ENCODE data around the gene PTGDS. TPM values are rescaled to one million over a fixed set of nuclear protein-coding genes. Genes with fewer than 3 reads are reported as not detected.
A peak's percentile ranks its signal among the peaks of the same experiment; 100 is the strongest.

The PTGDS gene
- total RNA-seq, 2 experiments from 2014 or later, result 22.1 to 24.0 TPM

GRCh38 chr9:136973618-136974617, 3.4 kb upstream of the PTGDS start:
- Mint-ChIP-seq H3K27me3 (peaks cover 1% of the 10 kb centered on the region), H3K4me3 (no peak overlapping the region), H3K27ac (peak overlapping the region; percentile 57), H3K36me3 (ENCODE audit: low read depth) (no peaks in the 10 kb centered on the region), H3K4me1 (peaks cover 13% of the 10 kb centered on the region), H3K9me3 (no peaks in the 10 kb centered on the region)
- CTCF ChIA-PET, result interaction anchor here (0.6 to 3.4 kb wide), 6 partner anchors 21 to 61 kb away, joined by 3 to 15 read pairs (median 5); partner anchors contain the start of genes C8G and FBXW5
- no peak for DNase-seq
- POLR2A ChIA-PET, result no interaction called here

- H3K27ac Mint-ChIP-seq, result peak overlapping the region; percentile 72
- H3K27me3 Mint-ChIP-seq, result peaks cover 1% of the 10 kb centered on the region
- H3K36me3 Mint-ChIP-seq (ENCODE audit: low read depth), result no peaks in the 10 kb centered on the region
- ChIA-PET CTCF (interaction anchor here (0.6 to 3.4 kb wide), 8 partner anchors 9 to 135 kb away, joined by 3 to 15 read pairs (median 6); partner anchors contain the start of genes C8G and FBXW5), POLR2A (no interaction called here)
- peak overlapping the region; percentile 55 for H3K4me3 Mint-ChIP-seq
- H3K9me3 Mint-ChIP-seq, result no peaks in the 10 kb centered on the region
- H3K4me1 Mint-ChIP-seq, result peaks cover 13% of the 10 kb centered on the region
- no peak for DNase-seq
These were observed 2.3 kb upstream of the PTGDS start for GRCh38 chr9:136974817-136975535.

DNA sequence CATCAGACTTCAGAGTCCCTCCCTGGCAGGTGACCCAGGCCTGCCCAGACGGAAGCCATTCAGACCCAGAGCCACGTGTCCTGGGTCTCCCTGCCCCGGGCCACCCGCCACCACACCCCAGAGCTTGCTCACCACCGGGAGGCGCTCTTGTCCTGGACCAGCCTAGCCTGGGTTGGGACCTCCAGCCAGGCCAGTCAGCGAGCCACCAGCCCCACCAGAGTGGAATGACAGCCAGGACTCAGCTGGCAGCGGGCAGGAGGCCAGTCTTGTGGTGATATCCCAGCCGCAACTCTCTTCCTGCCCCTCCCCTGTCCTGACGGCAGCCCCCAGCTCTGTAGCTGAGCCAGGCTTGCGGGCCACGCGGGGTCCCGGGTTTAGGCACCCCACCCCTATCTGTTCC, 1.7 kb upstream of the PTGDS start:
- DNase-seq, result peak; percentile 33
- Mint-ChIP-seq H3K4me3 (peak overlapping the region; percentile 55), H3K27me3 (peaks cover 1% of the 10 kb centered on the region), H3K9me3 (no peaks in the 10 kb centered on the region), H3K4me1 (peaks cover 13% of the 10 kb centered on the region), H3K27ac (peak overlapping the region; percentile 66), H3K36me3 (ENCODE audit: low read depth) (no peaks in the 10 kb centered on the region)
- POLR2A ChIA-PET, result no interaction called here
- CTCF ChIA-PET, result interaction anchor here (0.6 to 3.4 kb wide), 12 partner anchors 8 to 136 kb away, joined by 3 to 15 read pairs (median 4); partner anchors contain the start of genes AJM1, C8G and FBXW5

GRCh38 chr9:136977649-136978072, 357 bp downstream of the PTGDS start:
- CTCF ChIA-PET, result interaction anchor here (0.7 to 1.2 kb wide), 3 partner anchors 9 to 32 kb away, joined by 3 to 5 read pairs (median 3); partner anchors contain the start of genes C8G, CLIC3 and FBXW5
- no peak overlapping the region for H3K4me3 Mint-ChIP-seq
- no peaks in the 10 kb centered on the region for H3K36me3 Mint-ChIP-seq (ENCODE audit: low read depth)

DNA sequence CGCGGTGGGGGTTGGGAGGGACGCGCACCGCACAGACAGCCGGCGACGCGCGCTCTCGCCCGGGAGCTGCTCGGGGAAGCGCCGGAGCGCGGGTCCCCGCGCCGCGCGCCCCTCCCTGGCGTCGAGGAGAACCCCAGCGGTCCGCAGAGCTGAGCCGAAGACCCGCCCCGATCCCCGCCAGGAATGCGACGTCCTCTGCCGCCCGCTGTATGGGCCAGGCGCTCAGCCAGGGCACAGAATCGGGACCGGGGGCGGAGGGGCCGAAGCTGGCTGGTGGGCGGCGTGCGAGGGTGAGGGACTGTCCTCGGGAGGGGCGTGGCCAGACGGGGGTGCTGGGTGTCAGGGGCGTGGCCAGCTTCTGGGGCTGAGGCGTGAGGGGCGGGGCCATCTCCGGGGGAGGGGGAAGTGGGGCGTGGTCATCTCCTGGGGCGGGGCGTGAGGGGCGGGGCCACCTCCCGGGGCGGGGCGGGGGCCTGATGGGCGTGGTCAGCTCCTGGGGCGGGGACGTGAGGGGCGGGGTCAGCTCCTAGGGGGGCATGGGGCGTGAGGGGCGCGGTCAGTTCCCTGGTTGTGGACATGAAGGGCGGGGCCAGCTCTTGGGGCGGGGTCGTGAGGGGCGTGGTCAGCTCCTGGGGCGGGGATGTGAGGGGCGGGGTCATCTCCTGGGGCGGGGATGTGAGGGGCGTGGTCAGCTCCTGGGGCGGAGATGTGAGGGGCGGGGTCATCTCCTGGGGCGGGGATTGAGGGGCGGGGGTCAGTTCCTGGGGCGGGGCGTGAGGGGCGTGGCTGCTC, 965 bp downstream of the PTGDS start:
- H3K27me3 Mint-ChIP-seq, result peaks cover 1% of the 10 kb centered on the region
- H3K4me1 Mint-ChIP-seq, result peaks cover 13% of the 10 kb centered on the region
- no peaks in the 10 kb centered on the region for H3K9me3 Mint-ChIP-seq
- ChIA-PET CTCF (interaction anchor here (0.7 to 1.5 kb wide), 4 partner anchors 10 to 136 kb away, joined by 3 to 5 read pairs (median 4); partner anchors contain the start of genes AJM1, C8G, CLIC3 and FBXW5), POLR2A (interaction anchor here (0.8 kb wide), 1 partner anchor 14 kb away, joined by 3 read pairs; the partner anchor contains the start of gene PAXX)
- peak; percentile 75 for DNase-seq
- H3K27ac Mint-ChIP-seq, result no peak overlapping the region
- no peak overlapping the region for H3K4me3 Mint-ChIP-seq
- H3K36me3 Mint-ChIP-seq (ENCODE audit: low read depth), result no peaks in the 10 kb centered on the region

More at GRCh38 chr9:136977649-136978072, 357 bp downstream of the PTGDS start:
- Mint-ChIP-seq H3K27me3 (peaks cover 1% of the 10 kb centered on the region), H3K27ac (no peak overlapping the region), H3K9me3 (no peaks in the 10 kb centered on the region), H3K4me1 (peaks cover 13% of the 10 kb centered on the region)
- POLR2A ChIA-PET, result no interaction called here
- no peak for DNase-seq

GRCh38 chr9:136978865-136979544, 1.7 kb downstream of the PTGDS start:
- Mint-ChIP-seq H3K36me3 (ENCODE audit: low read depth) (no peaks in the 10 kb centered on the region), H3K4me1 (peaks cover 15% of the 10 kb centered on the region), H3K4me3 (no peak overlapping the region), H3K27ac (no peak overlapping the region), H3K27me3 (peaks cover 6% of the 10 kb centered on the region), H3K9me3 (no peaks in the 10 kb centered on the region)
- CTCF ChIA-PET, result interaction anchor here (0.5 to 1.5 kb wide), 5 partner anchors 8 to 137 kb away, joined by 3 to 5 read pairs (median 5); partner anchors contain the start of genes AJM1, C8G and FBXW5
- no peak for DNase-seq
- POLR2A ChIA-PET, result interaction anchor here (0.8 kb wide), 1 partner anchor 13 kb away, joined by 3 read pairs; the partner anchor contains the start of gene PAXX

GRCh38 chr9:136979769-136980587, 2.7 kb downstream of the PTGDS start:
- CTCF ChIA-PET, result interaction anchor here (0.5 to 2.0 kb wide), 3 partner anchors 7 to 138 kb away, joined by 5 read pairs; partner anchors contain the start of genes ABCA2 and AJM1
- no peaks in the 10 kb centered on the region for H3K9me3 Mint-ChIP-seq
- no peaks in the 10 kb centered on the region for H3K36me3 Mint-ChIP-seq (ENCODE audit: low read depth)
- POLR2A ChIA-PET, result no interaction called here
- H3K27ac Mint-ChIP-seq, result no peak overlapping the region
- peaks cover 14% of the 10 kb centered on the region for H3K27me3 Mint-ChIP-seq
- DNase-seq, result no peak
- H3K4me3 Mint-ChIP-seq, result no peak overlapping the region
- H3K4me1 Mint-ChIP-seq, result peaks cover 11% of the 10 kb centered on the region

- Mint-ChIP-seq H3K9me3 (no peaks in the 10 kb centered on the region), H3K36me3 (ENCODE audit: low read depth) (no peaks in the 10 kb centered on the region), H3K27ac (no peak overlapping the region), H3K27me3 (peaks cover 17% of the 10 kb centered on the region), H3K4me3 (no peak overlapping the region), H3K4me1 (peaks cover 5% of the 10 kb centered on the region)
- POLR2A ChIA-PET, result no interaction called here
- CTCF ChIA-PET, result interaction anchor here (2.0 kb wide), 1 partner anchor 48 kb away, joined by 5 read pairs; the partner anchor contains the start of gene ABCA2
- no peak for DNase-seq
These were observed 3.6 kb downstream of the PTGDS start for GRCh38 chr9:136980669-136981478.

DNA sequence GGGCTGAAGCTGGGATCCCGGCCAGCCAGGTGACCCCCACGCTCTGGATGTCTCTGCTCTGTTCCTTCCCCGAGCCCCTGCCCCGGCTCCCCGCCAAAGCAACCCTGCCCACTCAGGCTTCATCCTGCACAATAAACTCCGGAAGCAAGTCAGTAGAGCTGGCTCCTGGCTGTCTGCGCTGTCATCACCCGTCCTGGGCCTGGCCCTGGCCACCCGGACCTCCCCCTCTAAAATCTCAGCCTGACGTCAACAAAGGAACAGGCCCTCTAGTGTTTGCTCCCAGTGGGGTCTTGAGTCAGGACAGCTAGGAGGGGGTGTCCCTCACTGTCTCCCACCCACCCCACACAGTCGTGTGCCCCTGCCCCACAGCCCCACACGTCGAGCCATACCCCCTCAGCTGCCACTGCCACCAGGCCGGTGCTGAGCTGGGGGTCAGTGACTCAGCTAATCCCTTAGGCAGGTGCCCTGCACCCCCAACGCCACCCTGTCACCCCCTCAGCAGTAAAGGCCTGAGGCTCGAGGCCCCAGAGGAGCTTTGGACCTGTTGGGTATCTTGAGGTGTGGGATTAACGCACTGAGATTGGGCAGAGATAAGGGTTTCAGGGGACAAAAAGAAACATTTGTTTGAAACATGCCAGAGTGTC, 4.4 kb downstream of the PTGDS start:
- ChIA-PET POLR2A (no interaction called here), CTCF (interaction anchor here (2.0 kb wide), 1 partner anchor 47 kb away, joined by 5 read pairs; the partner anchor contains the start of gene ABCA2)

More for the DNA sequence above, 4.4 kb downstream of the PTGDS start:
- Mint-ChIP-seq H3K27ac (no peak overlapping the region), H3K36me3 (ENCODE audit: low read depth) (no peaks in the 10 kb centered on the region), H3K4me3 (no peak overlapping the region), H3K9me3 (no peaks in the 10 kb centered on the region), H3K27me3 (peaks cover 21% of the 10 kb centered on the region), H3K4me1 (peaks cover 3% of the 10 kb centered on the region)
- no peak for DNase-seq

All from activated CD4-positive, alpha-beta T cell treated with anti-CD3 and anti-CD28 coated beads, Interleukin-2, amount 10 ng/mL, durations not matched to agents 7 days and 5 days (primary cell).